NCI-H1105 treated with DMSO at 0.1 percent for 48 hours (cell line): ENCODE measurements around the gene COL4A2.
A peak's percentile ranks its signal among the peaks of the same experiment; 100 is the strongest.

Experiments used
- DNase-seq: peaks from one replicate; lab custom pipeline; 2025; lab: John Stamatoyannopoulos, UW

COL4A2 gene

DNA sequence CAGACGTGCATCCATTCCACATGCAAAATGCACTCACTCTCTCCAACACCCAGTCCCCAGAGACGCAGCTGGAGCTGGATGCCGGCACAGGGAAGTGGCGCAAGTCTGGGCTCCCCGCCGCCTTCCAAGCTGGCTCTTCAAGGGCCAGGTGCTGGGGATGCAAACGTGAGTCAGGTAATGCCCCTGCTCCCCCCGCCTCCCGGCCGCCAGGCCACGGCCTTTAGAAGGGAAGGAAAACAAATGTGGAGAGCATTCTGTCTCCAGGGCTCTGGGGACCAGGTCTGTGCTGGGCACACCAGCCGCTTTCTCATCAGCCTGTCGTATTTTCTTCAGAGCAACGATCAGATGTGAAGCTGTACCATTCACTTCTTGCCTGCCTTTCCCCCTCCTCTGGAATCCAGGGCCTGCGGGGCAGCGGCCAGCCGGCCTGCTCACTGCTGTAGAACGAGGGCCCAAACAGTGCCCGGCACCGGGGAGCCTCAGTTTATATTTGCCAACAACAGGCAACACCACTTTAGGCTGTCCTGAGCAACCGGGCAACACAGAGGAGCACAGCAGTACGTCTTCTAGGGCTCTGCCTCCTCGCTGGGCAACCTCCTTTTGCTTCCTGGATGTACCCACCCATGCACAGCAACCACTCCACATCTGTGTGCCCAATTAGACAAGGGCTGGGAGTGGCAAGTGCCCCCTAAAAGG is 250.7 kb downstream of the COL4A2 start:
- no peak for DNase-seq

DNA sequence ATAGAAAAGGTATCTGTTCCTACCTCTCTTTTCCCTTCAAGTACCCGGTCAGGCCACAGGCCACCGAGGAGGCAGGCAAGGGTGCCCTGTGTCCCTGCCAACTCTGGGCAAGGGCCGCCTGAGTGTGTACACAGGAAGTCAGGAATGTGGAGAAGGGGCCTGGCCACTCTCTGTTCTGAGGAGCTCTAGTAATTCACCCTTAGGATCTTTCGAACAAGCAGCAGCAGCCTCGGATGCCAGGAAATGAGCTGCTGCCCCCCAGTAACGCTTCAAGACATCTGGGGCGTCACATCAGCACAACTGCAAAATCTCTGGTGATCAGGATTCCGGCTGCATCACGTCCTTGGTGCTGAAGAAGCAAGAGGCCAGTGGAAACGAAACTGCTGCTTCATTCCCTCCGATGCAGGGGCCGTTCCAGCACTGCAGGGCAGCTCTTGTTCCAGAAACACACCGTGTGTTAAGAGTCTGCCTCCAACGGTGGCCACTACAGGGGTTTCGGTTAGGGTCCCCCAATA is 252.4 kb downstream of the COL4A2 start:
- DNase-seq, result no peak

DNA sequence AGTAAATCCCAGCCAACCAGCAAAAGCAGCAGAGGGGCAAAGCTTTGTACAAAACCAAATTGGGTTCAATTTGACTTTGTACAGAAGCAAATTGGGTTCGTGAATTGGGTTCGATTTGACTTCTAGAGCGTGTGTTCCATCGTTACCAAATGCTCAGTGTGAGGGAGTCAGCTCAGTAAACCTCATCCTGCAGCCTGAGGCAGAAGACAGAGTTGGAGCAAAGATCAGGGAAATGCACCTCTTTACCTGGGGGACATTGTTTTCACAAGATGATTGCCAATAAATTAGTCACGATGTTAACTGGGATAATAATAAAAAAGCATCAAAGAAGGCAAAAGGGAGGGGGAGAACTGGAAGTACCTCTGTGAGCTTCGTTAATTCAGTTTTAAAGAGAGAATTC is 252.9 kb downstream of the COL4A2 start:
- no peak for DNase-seq

DNA sequence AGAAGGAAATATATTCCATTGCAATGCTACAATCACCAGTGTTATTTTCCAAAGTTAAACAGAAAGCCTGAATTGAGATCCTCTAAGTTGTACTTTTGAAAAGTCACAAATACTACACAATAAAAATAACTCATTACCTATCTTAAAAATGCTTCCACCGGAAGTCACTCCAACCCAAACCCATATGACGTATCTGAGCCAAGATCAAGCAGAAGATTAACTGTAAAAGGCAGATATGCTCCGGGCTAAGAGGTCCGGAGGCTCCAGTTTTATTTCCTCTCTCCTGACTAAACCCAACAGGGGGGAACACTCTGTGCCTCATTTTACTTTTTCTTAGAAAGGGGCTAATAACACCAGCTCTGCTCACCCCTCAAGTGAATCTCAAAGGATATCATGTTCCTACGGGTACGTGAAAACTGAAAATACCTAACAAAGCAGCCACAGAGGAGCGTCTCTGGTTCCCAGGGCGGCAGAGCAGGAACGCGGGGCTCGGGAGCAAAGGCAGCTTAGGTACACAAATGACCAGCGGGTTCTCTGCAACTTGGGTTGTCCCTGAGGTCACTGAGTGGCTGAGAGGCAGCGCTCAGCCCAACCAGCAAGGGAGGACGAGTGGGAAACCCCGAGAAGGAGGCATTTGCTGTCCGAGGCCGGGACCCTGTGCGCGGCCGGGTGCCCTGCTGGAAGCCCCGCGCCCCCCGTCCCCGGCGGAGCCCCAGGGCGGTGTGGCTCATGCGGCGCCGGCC is 253.7 kb downstream of the COL4A2 start:
- peak; percentile 32 for DNase-seq

DNA sequence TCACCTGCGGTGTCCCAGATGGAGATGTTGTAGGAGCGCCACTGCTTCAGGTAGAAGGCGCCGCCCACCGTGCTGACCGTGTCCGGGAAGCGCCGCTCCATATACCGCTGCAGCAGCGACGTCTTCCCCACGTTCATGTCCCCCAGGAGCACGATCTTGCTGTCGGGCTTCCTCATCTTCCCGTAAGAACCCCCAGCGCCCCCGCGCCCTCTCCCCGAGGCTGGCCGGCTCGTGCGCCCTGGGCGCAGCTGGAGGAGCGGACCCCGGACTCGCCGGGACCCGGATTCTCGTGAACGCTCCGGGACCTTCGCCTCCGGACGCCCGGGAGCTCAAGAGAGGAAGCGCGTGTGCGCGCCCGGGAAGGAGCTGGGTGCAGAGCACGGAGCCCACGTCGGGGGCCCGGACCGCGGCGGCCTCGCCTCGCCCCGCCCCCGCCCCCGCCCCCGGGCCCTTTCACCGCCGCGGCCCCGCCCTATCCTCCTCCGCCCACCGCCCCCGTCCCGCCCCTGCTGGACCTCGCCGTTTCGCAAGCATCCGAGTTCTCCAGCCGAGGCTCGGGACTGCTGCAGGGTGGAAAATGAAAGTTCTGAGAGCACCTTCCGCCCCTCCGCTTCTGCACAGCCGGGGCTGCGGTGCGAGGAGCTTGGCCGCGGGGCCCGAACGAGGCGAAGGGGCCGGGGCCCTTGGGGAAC is 254.4 kb downstream of the COL4A2 start, which contains the start of gene RAB20:
RAB20 (minus strand) TSS at position 379 of the 692 bp plus-strand sequence; CDS start at position 176, 203 bp downstream.
- DNase-seq, result peak; percentile 72

DNA sequence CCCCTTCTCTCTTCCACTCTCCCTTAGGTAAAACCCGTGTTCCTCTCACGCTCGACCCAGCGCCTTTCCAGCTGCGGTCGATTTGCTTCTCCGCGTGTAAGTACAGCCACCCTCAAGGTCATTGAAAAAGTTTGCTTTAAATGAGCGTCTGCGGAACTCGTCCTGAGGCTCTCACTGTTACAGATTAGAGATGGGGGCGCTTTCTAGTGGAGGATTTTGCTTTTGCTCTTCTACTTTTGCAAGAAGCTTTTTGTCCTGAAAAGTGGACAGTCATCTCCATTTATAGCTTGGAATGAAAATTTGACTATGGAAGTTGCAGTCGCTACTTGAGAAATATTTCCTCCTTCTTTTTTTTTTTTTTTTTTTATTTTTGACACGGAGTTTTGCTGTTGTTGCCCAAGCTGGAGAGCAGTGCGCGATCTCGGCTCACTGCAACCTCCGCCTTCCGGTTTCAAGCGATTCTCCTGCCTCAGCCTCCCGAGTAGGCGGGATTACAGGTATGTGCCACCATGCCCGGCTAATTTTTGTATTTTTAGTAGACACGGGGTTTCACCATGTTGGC is 255.0 kb downstream of the COL4A2 start:
- DNase-seq, result peak; percentile 71
